Hepatocyte (in vitro differentiated cells): ENCODE measurements around the gene CTNNA3. TPM values are rescaled to one million over a fixed set of nuclear protein-coding genes. Genes with fewer than 3 reads are reported as not detected.

Experiments
- DNase-seq: peaks from one replicate; pipeline ENCODE4 v3.0.0-alpha.2; 2016; ENCODE audit warnings: low spot score
- H2AFZ ChIP-seq: fragments of 200-600 bp; sonication (generic); 2 replicates; pipeline ENCODE4 v1.6.0; 2016; ENCODE audit warnings: antibody characterized with exemption, mild to moderate bottlenecking
- H3K27ac ChIP-seq: fragments of 200-600 bp; sonication (generic); 2 replicates; pipeline ENCODE4 v1.5.1; 2016; ENCODE audit warnings: mild to moderate bottlenecking
- H3K27me3 ChIP-seq: fragments of 200-600 bp; sonication (generic); 2 replicates; pipeline ENCODE4 v1.6.1; 2016
- H3K36me3 ChIP-seq: fragments of 200-600 bp; sonication (generic); replicated peaks from 2 replicates; pipeline ENCODE4 v1.5.1; 2016; ENCODE audit warnings: low read depth; ENCODE audit not compliant: insufficient read depth
- H3K4me1 ChIP-seq: fragments of 200-600 bp; sonication (generic); 2 replicates; pipeline ENCODE4 v1.5.1; 2016; ENCODE audit warnings: mild to moderate bottlenecking, moderate library complexity; ENCODE audit not compliant: insufficient read depth
- H3K4me2 ChIP-seq: fragments of 200-600 bp; sonication (generic); 2 replicates; pipeline ENCODE4 v1.6.0; 2016
- H3K4me3 ChIP-seq: fragments of 200-600 bp; sonication (generic); 2 replicates; pipeline ENCODE4 v1.5.1; 2016; ENCODE audit warnings: mild to moderate bottlenecking
- H3K79me2 ChIP-seq: fragments of 200-600 bp; sonication (generic); 2 replicates; pipeline ENCODE4 v1.6.0; 2017; ENCODE audit warnings: mild to moderate bottlenecking
- H3K9me2 ChIP-seq: fragments of 200-600 bp; sonication (generic); replicated peaks from 2 replicates; pipeline ENCODE4 v1.6.0; 2017; ENCODE audit warnings: mild to moderate bottlenecking; ENCODE audit not compliant: insufficient read depth
- H3K9me3 ChIP-seq: fragments of 200-600 bp; sonication (generic); 2 replicates; pipeline ENCODE4 v1.5.1; 2016; ENCODE audit warnings: low read depth, mild to moderate bottlenecking
- H4K20me1 ChIP-seq: fragments of 200-600 bp; sonication (generic); 2 replicates; pipeline ENCODE4 v1.6.0; 2016; ENCODE audit warnings: mild to moderate bottlenecking; ENCODE audit not compliant: insufficient read depth, poor library complexity, severe bottlenecking
- EZH2 ChIP-seq: fragments of 200-600 bp; sonication (generic); IDR thresholded peaks from 2 replicates; pipeline ENCODE4 v1.6.1; 2016; ENCODE audit warnings: antibody characterized with exemption, mild to moderate bottlenecking, borderline replicate concordance
- EZH2phosphoT487 ChIP-seq: fragments of 200-600 bp; sonication (generic); IDR thresholded peaks from one replicate; pipeline ENCODE4 v1.6.1; 2018; ENCODE audit warnings: antibody characterized with exemption, mild to moderate bottlenecking, low read depth, moderate library complexity; ENCODE audit not compliant: unreplicated experiment, severe bottlenecking
- WGBS: methylation state at CpG from one replicate; pipeline ENCODE4 v1.1.6; 2016; ENCODE audit warnings: low lambda C conversion rate; ENCODE audit errors: missing lambda C conversion rate; 5-methylcytosine and 5-hydroxymethylcytosine counted together
- polyA plus RNA-seq: library from polyadenylated mRNA; unstranded; fragments of >200 nt; fragmentation: Nextera tagmentation; extraction: Ambion mirVana; gene quantifications from 2 replicates; pipeline ENCODE4 v1.2.1, GENCODE V29; 2016
- total RNA-seq: library from RNA; depleted of rRNA; stranded (reverse); fragments of >200 nt; gene quantifications from 2 replicates; pipeline ENCODE4 v1.2.3, GENCODE V29; 2014
- TF ChIP-seq, protein P1 (sequence below): fragments of 200-600 bp; sonication (generic); IDR thresholded peaks from 2 replicates; pipeline ENCODE4 v1.5.1; 2016; ENCODE audit warnings: antibody characterized with exemption, mild to moderate bottlenecking; ENCODE audit not compliant: poor library complexity

CTNNA3 gene
- total and polyA plus RNA-seq, 2 experiments from 2014 or later, result 12.9 to 25.9 TPM

DNA sequence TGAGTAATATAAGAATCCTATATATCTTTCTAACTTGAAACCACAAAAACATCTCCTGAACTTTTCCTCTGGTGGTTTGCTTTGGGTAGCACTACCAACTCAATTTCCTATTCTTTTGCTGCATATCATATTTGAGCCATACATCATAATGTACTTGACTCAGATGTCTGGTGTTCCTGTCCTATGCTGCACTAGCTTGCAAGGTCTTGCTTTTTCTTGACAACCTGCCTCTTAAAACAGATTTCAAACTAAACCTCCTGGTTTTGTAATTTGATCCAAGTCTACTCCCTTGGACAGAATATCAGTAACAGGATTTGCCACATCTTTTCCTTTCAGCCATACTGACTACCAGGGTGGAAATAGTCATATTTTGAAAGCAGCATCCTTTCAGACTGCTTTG, 1290.4 kb downstream of the CTNNA3 start:
- H2AFZ ChIP-seq, result no peak overlapping the region
- H3K9me2 ChIP-seq, result no peaks in the 10 kb centered on the region
- H3K4me3 ChIP-seq, result no peak overlapping the region
- no peaks in the 10 kb centered on the region for H4K20me1 ChIP-seq
- no peaks in the 10 kb centered on the region for H3K9me3 ChIP-seq
- no peak for DNase-seq
- no peak overlapping the region for H3K4me2 ChIP-seq
- H3K27ac ChIP-seq, result no peak overlapping the region
- H3K27me3 ChIP-seq, result no peaks in the 10 kb centered on the region
- no peaks in the 10 kb centered on the region for H3K36me3 ChIP-seq
- no peak for TF ChIP-seq EZH2
- TF ChIP-seq EZH2phosphoT487, result no peak
- TF ChIP-seq, protein P1, sequence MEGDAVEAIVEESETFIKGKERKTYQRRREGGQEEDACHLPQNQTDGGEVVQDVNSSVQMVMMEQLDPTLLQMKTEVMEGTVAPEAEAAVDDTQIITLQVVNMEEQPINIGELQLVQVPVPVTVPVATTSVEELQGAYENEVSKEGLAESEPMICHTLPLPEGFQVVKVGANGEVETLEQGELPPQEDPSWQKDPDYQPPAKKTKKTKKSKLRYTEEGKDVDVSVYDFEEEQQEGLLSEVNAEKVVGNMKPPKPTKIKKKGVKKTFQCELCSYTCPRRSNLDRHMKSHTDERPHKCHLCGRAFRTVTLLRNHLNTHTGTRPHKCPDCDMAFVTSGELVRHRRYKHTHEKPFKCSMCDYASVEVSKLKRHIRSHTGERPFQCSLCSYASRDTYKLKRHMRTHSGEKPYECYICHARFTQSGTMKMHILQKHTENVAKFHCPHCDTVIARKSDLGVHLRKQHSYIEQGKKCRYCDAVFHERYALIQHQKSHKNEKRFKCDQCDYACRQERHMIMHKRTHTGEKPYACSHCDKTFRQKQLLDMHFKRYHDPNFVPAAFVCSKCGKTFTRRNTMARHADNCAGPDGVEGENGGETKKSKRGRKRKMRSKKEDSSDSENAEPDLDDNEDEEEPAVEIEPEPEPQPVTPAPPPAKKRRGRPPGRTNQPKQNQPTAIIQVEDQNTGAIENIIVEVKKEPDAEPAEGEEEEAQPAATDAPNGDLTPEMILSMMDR, result no peak
- H3K4me1 ChIP-seq, result no peaks in the 10 kb centered on the region
- H3K79me2 ChIP-seq, result no peaks in the 10 kb centered on the region

DNA sequence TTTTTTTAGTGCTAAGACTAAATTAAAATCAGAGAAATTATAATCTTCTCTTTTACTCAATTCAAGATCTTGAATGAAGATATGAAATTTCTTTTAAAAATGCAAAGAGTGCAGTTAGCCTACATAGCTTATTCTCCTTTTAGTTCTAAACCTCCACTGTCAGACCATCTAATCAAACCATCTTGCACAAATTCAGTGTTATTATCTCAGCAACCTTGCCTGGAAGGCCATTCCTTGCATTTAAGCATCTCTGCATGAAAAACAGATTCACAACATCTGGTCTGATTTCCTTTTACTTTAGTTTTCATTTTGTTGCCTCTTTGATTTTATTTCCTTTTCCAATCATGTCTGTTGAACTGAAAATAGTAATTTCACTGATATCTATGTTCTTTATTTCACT, 1297.3 kb downstream of the CTNNA3 start:
- H3K79me2 ChIP-seq, result no peaks in the 10 kb centered on the region

DNA sequence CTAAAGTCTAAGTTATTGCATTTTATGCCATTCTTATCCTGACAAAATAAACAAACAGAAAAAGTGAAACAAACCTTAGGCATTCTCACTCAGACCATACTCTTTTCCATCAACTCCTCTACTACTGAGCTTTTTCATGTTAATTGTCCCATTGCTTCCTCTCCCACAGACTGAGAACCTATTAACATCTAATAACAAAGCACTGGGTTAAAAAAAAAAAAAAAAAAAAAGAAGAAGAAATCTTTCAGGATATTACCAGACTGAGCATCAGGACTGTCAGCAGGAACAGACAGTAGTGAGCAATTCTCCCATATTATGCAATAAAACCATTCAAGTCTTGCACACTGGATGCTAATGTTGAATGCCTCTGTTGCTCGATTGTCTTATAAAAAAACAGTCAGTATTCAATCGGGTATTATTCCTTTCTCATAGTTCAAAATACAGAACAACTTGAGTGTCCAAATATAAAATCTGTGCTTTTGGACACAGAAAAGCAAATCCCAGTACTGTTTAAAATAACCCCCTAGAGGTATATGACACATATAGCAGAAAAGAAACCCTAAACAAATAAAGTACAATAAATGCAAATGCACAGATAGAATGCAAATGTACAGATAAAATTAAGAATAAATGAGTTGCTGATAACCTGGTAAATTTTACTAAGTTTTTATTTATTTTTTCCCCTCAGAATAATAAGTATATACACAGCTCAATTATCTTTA, 1301.5 kb downstream of the CTNNA3 start:
- TF ChIP-seq EZH2 (no peak), EZH2phosphoT487 (no peak)
- TF ChIP-seq, protein P1, result no peak
- Histone ChIP-seq H3K9me3 (no peaks in the 10 kb centered on the region), H3K4me1 (no peaks in the 10 kb centered on the region), H3K4me3 (no peak overlapping the region), H3K9me2 (no peaks in the 10 kb centered on the region), H3K27me3 (no peaks in the 10 kb centered on the region), H3K27ac (no peak overlapping the region), H2AFZ (no peak overlapping the region), H3K79me2 (no peaks in the 10 kb centered on the region), H3K4me2 (no peak overlapping the region), H4K20me1 (no peaks in the 10 kb centered on the region), H3K36me3 (no peaks in the 10 kb centered on the region)
- WGBS, result 83% methylated on average over 2 of the region's 2 CpGs
- no peak for DNase-seq

More for the DNA sequence above, 1297.3 kb downstream of the CTNNA3 start:
- Histone ChIP-seq H3K36me3 (no peaks in the 10 kb centered on the region), H2AFZ (no peak overlapping the region), H3K27me3 (no peaks in the 10 kb centered on the region), H3K9me2 (no peaks in the 10 kb centered on the region), H3K4me2 (no peak overlapping the region), H3K4me1 (no peaks in the 10 kb centered on the region), H4K20me1 (no peaks in the 10 kb centered on the region), H3K4me3 (no peak overlapping the region), H3K27ac (no peak overlapping the region), H3K9me3 (no peaks in the 10 kb centered on the region)
- DNase-seq, result no peak
- TF ChIP-seq EZH2phosphoT487, result no peak
- no peak for TF ChIP-seq EZH2
- TF ChIP-seq, protein P1, result no peak

DNA sequence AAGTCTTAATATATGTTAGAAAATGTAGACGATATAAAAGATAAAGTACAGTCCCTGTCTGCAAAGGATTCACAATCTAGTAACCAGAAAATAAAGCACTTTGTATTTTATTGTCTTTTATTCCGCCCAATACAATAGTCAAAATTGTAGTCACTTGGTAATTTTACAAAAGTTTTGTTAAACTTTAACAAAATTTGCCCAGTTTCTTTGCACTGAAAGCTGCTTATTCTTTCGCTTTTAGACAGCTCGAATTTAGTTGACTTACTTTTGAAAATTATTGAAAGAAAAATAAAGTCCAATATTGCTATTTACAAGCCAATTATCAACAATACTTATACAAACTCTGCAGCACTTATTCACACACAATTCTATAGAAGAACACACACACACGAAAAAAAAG, 1305.1 kb downstream of the CTNNA3 start:
- 92% methylated on average over 5 of the region's 5 CpGs for WGBS
- H3K27me3 ChIP-seq, result no peaks in the 10 kb centered on the region
- no peaks in the 10 kb centered on the region for H3K9me3 ChIP-seq
- no peaks in the 10 kb centered on the region for H3K4me1 ChIP-seq
- TF ChIP-seq, protein P1, result no peak
- TF ChIP-seq EZH2 (no peak), EZH2phosphoT487 (no peak)
- H3K36me3 ChIP-seq, result no peaks in the 10 kb centered on the region
- no peaks in the 10 kb centered on the region for H3K9me2 ChIP-seq
- H3K27ac ChIP-seq, result no peak overlapping the region
- H3K79me2 ChIP-seq, result no peaks in the 10 kb centered on the region
- no peaks in the 10 kb centered on the region for H4K20me1 ChIP-seq
- no peak overlapping the region for H2AFZ ChIP-seq
- H3K4me3 ChIP-seq, result no peak overlapping the region
- H3K4me2 ChIP-seq, result no peak overlapping the region
- no peak for DNase-seq
